ENCODE results near the gene C1orf167. TPM values are rescaled to one million over a fixed set of nuclear protein-coding genes. Genes with fewer than 3 reads are reported as not detected.

The C1orf167 gene
- total and polyA plus RNA-seq, 2 of the 13 experiments (the other 11 are each of a cell fraction or from before 2014, with no cell fraction given), result not detected

GRCh38 chr1:11744287-11744686 is 17.7 kb upstream of the C1orf167 start:
- ChIA-PET CTCF (ENCODE audit: low intra/inter-chr PET ratio, low total read pairs) (no interaction called here), POLR2A (no interaction called here)
- FAIRE-seq, result no peak
- no peak for DNase-seq (ENCODE audit: low spot score)
- H3K36me3 ChIP-seq (replicated peaks in 1 of 2; ENCODE audit: control insufficient read depth in 1 of 2, insufficient read depth in 2 of 2, low read length in 2 of 2), result peaks cover 0 to 1% of the 10 kb centered on the region in 2 experiments; a peak in 2 of 5 replicates
- no peaks in the 10 kb centered on the region for H4K20me1 ChIP-seq (ENCODE audit: insufficient read depth, low read length)
- no peak overlapping the region for H3K9ac ChIP-seq (ENCODE audit: insufficient read depth, low read depth, low read length)
- WGBS (ENCODE audit: low lambda C conversion rate), result 92% methylated on average over 9 of the region's 9 CpGs
- ATAC-seq, result no peak
- H3K27me3 ChIP-seq (ENCODE audit: control insufficient read depth in 1 of 2, insufficient read depth in 2 of 2, low read length in 2 of 2), result no peaks in the 10 kb centered on the region
- BruUV-seq (replicated peaks), result no TSS peak
- H3K4me2 ChIP-seq (ENCODE audit: low read depth, low read length), result no peak overlapping the region
- H2AFZ ChIP-seq (ENCODE audit: low read length), result no peak overlapping the region
- peaks cover 5% of the 10 kb centered on the region; the same call in 1 of the 2 replicates for H3K4me1 ChIP-seq (ENCODE audit: insufficient read depth, low read length)
- TF ChIP-seq MYNN (CRISPR knock-in tag; IDR thresholded peaks at IDR 0.05; ENCODE audit: low read depth) (no peak), ZNF432 (CRISPR knock-in tag; IDR thresholded peaks at IDR 0.05; ENCODE audit: borderline replicate concordance) (no peak), ATRX (CRISPR knock-in tag; IDR thresholded peaks at IDR 0.05; ENCODE audit: borderline replicate concordance) (no peak), TBX2 (CRISPR knock-in tag; IDR thresholded peaks at IDR 0.05; ENCODE audit: borderline replicate concordance) (no peak), FOXM1 (CRISPR knock-in tag; IDR thresholded peaks at IDR 0.05) (no peak), ZIK1 (CRISPR knock-in tag; IDR thresholded peaks at IDR 0.05; ENCODE audit: borderline replicate concordance, low read depth) (no peak), HMGA1 (CRISPR knock-in tag; conservative IDR thresholded peaks at IDR 0.05) (no peak), BRF2 (CRISPR knock-in tag; IDR thresholded peaks at IDR 0.05) (no peak), NFE2L2 (IDR thresholded peaks at IDR 0.05; ENCODE audit: low read length) (no peak), FOXJ3 (CRISPR knock-in tag; IDR thresholded peaks at IDR 0.05; ENCODE audit: borderline replicate concordance) (no peak), TFAP4 (IDR thresholded peaks at IDR 0.05; ENCODE audit: borderline replicate concordance, low read depth) (no peak), TEF (CRISPR knock-in tag; IDR thresholded peaks at IDR 0.05) (no peak), ZNF782 (CRISPR knock-in tag; IDR thresholded peaks at IDR 0.05; ENCODE audit: borderline replicate concordance) (no peak), PAXIP1 (CRISPR knock-in tag; conservative IDR thresholded peaks at IDR 0.05) (no peak), ZNF256 (CRISPR knock-in tag; conservative IDR thresholded peaks at IDR 0.05) (no peak), ZKSCAN5 (CRISPR knock-in tag; IDR thresholded peaks at IDR 0.05) (no peak)
- no peaks in the 10 kb centered on the region for H3K9me3 ChIP-seq (ENCODE audit: low read length)
- intact Hi-C loops (cut with micrococcal nuclease; ENCODE audit: unreplicated experiment) (no loop called here), in situ Hi-C loops (cut with HindIII; ENCODE audit: extremely low pct_ligation_motif_present, low pct_unique_long_range_greater_than_20kb) (no loop called here)
- no peak overlapping the region for H3K27ac ChIP-seq (ENCODE audit: extremely low read length, insufficient read depth, low read length)
- H3K79me2 ChIP-seq (ENCODE audit: insufficient read depth, low read length), result no peaks in the 10 kb centered on the region
- H3K4me3 ChIP-seq (replicated peaks in 1 of 3; ENCODE audit: insufficient read depth in 1 of 3, low read depth in 2 of 3, low read length in 3 of 3), result no peak overlapping the region

Data from HepG2 (cell line).